Activated CD4-positive, alpha-beta T cell treated with anti-CD3 and anti-CD28 coated beads for 1 hour (primary cell): ENCODE results near the gene CRADD.
"Not testable (repeated sequence)": the region's sequence is repeated elsewhere in the genome, so short reads cannot be mapped to it uniquely, and the experiment has no call there.

Experiments used
- DNase-seq: peaks from one replicate; pipeline ENCODE4 v3.0.0-alpha.2; 2020

CRADD gene

GRCh38 chr12:93762059-93762719 is 85.0 kb downstream of the CRADD start:
- no peak for DNase-seq

GRCh38 chr12:93762912-93763553 is 85.9 kb downstream of the CRADD start:
- DNase-seq = no peak

- no peak for DNase-seq
These were observed 86.6 kb downstream of the CRADD start for GRCh38 chr12:93763746-93764147.

- no peak for DNase-seq
These were observed 89.2 kb downstream of the CRADD start for GRCh38 chr12:93766371-93766770.

GRCh38 chr12:93766796-93767523 is 89.8 kb downstream of the CRADD start:
- no peak for DNase-seq

- DNase-seq = no peak
These were observed 90.3 kb downstream of the CRADD start for GRCh38 chr12:93767524-93767863.

GRCh38 chr12:93772003-93772700 is 95.0 kb downstream of the CRADD start:
- no peak for DNase-seq

GRCh38 chr12:93773122-93773871 is 96.1 kb downstream of the CRADD start:
- DNase-seq = no peak

- DNase-seq = no peak
These were observed 99.4 kb downstream of the CRADD start for GRCh38 chr12:93776581-93777018.

GRCh38 chr12:93777254-93777653 is 100.1 kb downstream of the CRADD start:
- DNase-seq = no peak

- no peak for DNase-seq
These were observed 101.1 kb downstream of the CRADD start for GRCh38 chr12:93778306-93778705.

- DNase-seq = no peak
These were observed 101.6 kb downstream of the CRADD start for GRCh38 chr12:93778766-93779165.

- DNase-seq = no peak
These were observed 103.0 kb downstream of the CRADD start for GRCh38 chr12:93780101-93780641.

- DNase-seq = not testable (repeated sequence)
These were observed 103.7 kb downstream of the CRADD start for GRCh38 chr12:93780886-93781285.

- DNase-seq = not testable (repeated sequence)
These were observed 104.8 kb downstream of the CRADD start for GRCh38 chr12:93781961-93782360.

GRCh38 chr12:93782853-93783252 is 105.7 kb downstream of the CRADD start:
- DNase-seq = no peak

- peak; percentile 28 for DNase-seq
These were observed 106.7 kb downstream of the CRADD start for GRCh38 chr12:93783832-93784231.

GRCh38 chr12:93784339-93785086 is 107.3 kb downstream of the CRADD start:
- no peak for DNase-seq

GRCh38 chr12:93785249-93786010 is 108.3 kb downstream of the CRADD start:
- peak; percentile 26 for DNase-seq

- DNase-seq = no peak
These were observed 109.7 kb downstream of the CRADD start for GRCh38 chr12:93786656-93787397.
